IPS-15b (cell line): ENCODE measurements around the gene PDCD1.
A peak's percentile ranks its signal among the peaks of the same experiment; 100 is the strongest.
"Not testable (repeated sequence)": the region's sequence is repeated elsewhere in the genome, so short reads cannot be mapped to it uniquely, and the experiment has no call there.

ENCODE experiments used
- H3K27me3 ChIP-seq: one replicate; pipeline ENCODE4 v1.6.1; 2013; ENCODE audit warnings: low read length; ENCODE audit not compliant: control insufficient read depth, insufficient read depth
- H3K36me3 ChIP-seq: one replicate; pipeline ENCODE4 v1.6.1; 2013; ENCODE audit warnings: low read length; ENCODE audit not compliant: control insufficient read depth, insufficient read depth
- H3K4me1 ChIP-seq: one replicate; pipeline ENCODE4 v1.6.1; 2013; ENCODE audit warnings: mild to moderate bottlenecking, low read length; ENCODE audit not compliant: control insufficient read depth, insufficient read depth
- H3K4me3 ChIP-seq: one replicate; pipeline ENCODE4 v1.5.1; 2013; ENCODE audit warnings: low read depth, low read length
- H3K9ac ChIP-seq: one replicate; pipeline ENCODE4 v1.6.1; 2013; ENCODE audit warnings: low read depth, mild to moderate bottlenecking, low read length
- H3K9me3 ChIP-seq: one replicate; pipeline ENCODE4 v1.6.1; 2013; ENCODE audit warnings: mild to moderate bottlenecking, low read length; ENCODE audit not compliant: control insufficient read depth, insufficient read depth

The PDCD1 gene

DNA sequence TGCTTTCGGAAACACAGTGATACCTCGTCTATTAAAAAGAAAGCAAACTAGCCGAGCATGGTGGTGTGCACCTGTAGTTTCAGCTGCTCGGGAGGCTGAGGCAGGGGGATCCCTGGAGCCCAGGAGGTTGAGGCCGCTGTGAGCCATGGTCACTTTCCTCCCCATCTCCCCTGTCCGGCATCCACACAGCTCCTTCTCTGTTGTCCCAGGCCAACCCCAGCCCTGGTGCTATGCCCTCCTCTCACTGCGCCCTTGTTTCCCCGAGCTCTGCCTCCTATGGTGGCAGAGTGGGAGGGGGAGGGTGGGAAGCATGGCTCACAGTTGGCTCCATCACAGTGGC is 26.2 kb upstream of the PDCD1 start:
- no peak overlapping the region for H3K9ac ChIP-seq
- peaks cover 9% of the 10 kb centered on the region for H3K4me1 ChIP-seq
- H3K4me3 ChIP-seq, result no peak overlapping the region

DNA sequence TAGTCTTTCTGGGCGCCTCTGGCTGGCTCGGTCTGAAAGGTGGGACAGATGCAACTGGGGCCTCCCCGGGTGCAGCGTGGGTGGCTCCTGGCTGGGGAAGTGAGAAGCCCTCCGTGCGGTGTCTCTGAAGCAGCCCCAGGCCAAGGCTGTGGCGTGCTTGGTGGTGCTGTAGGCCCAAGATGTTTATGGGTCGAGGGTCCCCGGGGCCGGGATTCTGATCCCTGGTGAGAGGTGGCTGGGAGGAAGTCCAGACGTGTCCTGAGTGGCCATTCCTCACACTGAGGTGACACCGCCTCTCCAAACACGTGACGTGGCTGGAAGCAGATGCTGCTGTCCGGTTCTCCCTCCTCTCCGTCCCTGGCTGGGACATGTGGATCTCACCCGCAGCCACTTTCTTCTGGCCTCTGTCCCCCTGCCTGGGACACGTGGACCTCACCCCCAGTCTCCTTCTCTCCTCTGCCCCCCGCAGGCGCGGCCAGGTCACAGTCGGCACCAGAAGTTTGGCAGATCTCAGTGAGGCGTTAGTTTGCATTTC is 23.5 kb upstream of the PDCD1 start:
- peak overlapping the region; percentile 47 for H3K9ac ChIP-seq
- H3K4me1 ChIP-seq, result peaks cover 9% of the 10 kb centered on the region

More for the DNA sequence above, 26.2 kb upstream of the PDCD1 start:
- Histone ChIP-seq H3K9me3 (no peaks in the 10 kb centered on the region), H3K27me3 (peaks cover under 1% of the 10 kb centered on the region), H3K36me3 (no peaks in the 10 kb centered on the region)

DNA sequence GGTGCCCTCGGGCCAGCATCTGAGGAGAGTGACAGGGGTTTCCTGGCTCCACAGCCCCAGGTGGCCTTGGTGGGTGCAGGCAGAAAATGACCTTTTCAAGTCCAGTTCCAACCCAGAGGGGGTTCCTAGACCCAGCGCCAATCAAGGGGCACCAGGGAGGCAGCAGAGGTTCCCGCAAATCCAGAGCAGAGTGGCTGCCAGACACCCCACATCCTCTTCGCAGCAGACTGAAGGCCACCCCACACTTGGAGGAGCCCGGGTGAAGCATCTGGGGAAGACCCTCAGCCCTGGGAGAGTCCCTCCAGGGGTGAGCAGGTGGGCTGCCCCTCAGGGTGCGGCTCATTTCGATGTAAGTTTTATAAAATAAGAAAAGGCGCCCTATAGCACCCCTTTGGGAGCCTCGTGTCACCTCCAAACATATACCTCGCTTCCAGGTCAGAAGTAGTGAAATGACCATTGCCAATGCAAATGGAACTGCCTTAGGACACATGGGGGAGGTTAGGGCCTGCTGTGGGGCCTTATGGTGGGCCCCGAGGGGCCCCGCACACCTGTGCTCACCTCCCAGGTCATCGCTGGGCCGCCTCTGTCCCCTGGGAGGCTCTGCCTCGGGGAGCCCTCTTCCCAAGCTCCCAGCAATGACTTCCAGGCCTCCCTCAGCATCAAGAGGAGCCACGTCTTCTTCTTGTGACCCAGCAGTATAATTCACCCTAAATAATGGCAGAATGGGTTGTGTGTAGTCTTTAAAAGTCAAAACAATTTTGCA is 21.8 kb upstream of the PDCD1 start:
- Histone ChIP-seq H3K27me3 (peaks cover 3% of the 10 kb centered on the region), H3K4me1 (peaks cover 9% of the 10 kb centered on the region), H3K36me3 (no peaks in the 10 kb centered on the region), H3K9me3 (no peaks in the 10 kb centered on the region), H3K9ac (no peak overlapping the region), H3K4me3 (peak overlapping the region; percentile 77)

More for the DNA sequence above, 23.5 kb upstream of the PDCD1 start:
- no peaks in the 10 kb centered on the region for H3K9me3 ChIP-seq
- peak overlapping the region; percentile 49 for H3K4me3 ChIP-seq
- H3K36me3 ChIP-seq, result no peaks in the 10 kb centered on the region
- H3K27me3 ChIP-seq, result peaks cover 3% of the 10 kb centered on the region

DNA sequence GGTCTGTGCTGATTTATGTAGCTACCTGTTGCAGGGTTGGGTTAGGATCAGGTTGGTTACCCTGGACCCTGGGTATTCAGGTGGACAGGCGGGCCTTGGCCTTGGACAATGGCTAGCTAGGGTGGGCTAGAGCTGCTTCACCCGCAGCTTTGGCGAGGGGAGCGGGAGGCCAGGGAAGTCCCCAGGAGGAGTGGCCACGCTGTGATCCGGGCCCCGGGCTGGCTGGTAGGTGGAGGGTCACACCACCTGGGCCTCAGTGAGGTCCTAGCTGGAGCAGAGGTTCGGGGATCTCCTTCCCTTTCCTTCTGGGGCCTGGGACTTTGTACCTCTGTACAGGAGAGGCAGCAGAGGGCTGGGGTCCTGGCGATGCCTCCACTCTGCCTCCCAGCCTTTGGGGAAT is 20.6 kb upstream of the PDCD1 start:
- Histone ChIP-seq H3K36me3 (no peaks in the 10 kb centered on the region), H3K4me3 (no peak overlapping the region), H3K4me1 (peaks cover 9% of the 10 kb centered on the region), H3K27me3 (peaks cover 3% of the 10 kb centered on the region), H3K9ac (no peak overlapping the region), H3K9me3 (no peaks in the 10 kb centered on the region)

DNA sequence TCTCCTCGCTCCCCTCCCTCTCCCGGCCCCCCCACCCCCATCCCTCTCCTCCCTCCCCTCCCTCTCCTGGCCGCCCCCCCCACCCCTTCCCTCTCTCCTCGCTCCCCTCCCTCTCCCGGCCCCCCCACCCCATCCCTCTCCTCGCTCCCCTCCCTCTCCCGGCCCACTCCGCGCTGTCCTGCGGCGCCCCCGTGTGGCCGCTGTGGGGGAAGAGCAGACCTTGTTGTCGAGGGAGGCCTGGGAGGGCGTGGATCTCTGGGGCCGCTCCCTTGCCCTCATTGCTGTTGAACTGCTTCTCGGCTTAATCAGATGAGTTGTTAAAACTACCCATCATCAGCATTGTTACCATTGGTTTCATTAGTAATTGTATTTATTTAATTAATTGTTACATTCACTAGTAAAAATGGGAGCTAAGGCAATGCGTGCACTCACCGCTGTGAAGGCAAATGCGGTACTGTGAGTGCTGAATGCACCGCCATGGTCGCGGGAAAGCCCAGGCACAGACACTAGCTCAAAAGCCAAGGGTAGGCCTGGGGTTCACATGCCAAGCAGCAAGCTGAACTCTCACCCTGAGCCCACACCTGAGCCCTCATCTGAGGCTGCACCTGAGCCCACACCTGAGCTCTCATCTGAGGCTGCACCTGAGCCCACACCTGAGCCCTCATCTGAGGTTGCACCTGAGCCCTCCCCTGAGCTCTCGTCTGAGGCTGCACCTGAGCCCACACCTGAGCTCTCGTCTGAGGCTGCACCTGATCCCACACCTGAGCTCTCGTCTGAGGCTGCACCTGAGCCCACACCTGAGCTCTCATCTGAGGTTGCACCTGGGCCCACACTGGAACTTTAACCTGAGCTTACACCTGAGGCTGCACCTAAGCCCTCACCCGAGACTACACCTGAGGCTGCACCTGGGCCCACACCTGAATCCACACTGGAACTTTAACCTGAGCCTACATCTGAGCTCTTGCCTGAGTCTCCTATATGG is 19.6 kb upstream of the PDCD1 start:
- H3K9me3 ChIP-seq, result no peaks in the 10 kb centered on the region
- H3K4me1 ChIP-seq, result peaks cover 9% of the 10 kb centered on the region
- no peak overlapping the region for H3K4me3 ChIP-seq
- H3K9ac ChIP-seq, result no peak overlapping the region
- H3K36me3 ChIP-seq, result no peaks in the 10 kb centered on the region
- H3K27me3 ChIP-seq, result peaks cover 3% of the 10 kb centered on the region

DNA sequence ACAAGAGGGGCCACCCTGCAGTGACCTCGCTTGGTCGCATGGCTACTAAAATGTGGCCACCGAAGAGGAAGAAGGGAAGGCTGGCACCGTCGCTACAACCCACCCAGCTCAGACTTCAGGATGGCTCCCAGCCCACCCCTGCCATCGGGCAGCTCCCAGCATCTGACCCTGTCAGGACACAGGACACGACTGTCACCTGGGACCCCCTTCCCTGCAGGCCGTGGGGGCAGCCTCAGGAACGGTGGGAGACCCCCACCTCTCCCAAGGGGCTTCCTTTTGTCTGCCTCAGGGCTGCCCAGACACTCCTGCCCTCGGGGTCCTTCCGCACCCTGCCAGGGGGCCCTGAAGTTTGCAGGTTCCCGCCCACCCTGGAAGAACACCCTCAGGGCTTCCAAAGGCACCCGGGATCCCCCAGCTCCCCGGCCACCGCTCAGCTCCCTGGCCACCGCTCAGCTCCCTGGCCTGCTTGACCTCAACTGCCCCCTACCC is 18.5 kb upstream of the PDCD1 start:
- Histone ChIP-seq H3K27me3 (peaks cover 3% of the 10 kb centered on the region), H3K4me1 (peaks cover 4% of the 10 kb centered on the region), H3K9ac (no peak overlapping the region), H3K36me3 (no peaks in the 10 kb centered on the region), H3K9me3 (no peaks in the 10 kb centered on the region), H3K4me3 (no peak overlapping the region)

DNA sequence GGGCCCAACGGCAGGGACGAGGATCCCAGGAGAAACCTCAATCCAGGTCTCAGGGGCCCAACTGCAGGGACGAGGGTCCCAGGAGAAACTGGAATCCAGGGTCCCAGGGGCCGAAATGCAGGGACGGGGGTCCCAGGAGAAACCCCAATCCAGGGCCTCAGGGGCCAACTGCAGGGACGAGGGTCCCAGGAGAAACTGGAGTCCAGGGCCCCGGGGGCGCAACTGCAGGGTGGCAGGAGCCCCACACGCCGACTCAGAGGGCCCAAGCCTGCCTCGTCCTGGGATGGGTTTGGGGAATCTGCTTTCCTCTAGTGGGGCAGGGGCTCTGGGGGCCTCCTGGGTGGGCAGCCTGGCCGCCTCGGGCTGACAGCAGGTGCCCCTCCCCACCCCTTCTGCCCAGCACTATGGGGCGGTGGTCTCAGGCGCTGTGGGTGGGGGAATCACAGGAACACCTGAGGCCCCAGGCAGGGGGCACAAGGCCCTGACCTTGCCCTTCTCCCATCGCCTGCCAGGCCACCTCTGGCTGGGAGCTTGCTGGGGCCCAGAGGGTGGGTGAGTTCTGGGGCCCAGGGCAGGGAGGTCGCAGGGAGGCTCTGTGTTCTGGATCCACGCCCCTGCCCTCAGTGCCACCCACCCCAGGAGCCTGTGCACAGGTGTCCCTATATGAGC is 18.0 kb upstream of the PDCD1 start:
- Histone ChIP-seq H3K27me3 (peaks cover 3% of the 10 kb centered on the region), H3K9ac (no peak overlapping the region), H3K4me1 (no peaks in the 10 kb centered on the region), H3K4me3 (no peak overlapping the region), H3K9me3 (no peaks in the 10 kb centered on the region), H3K36me3 (no peaks in the 10 kb centered on the region)

DNA sequence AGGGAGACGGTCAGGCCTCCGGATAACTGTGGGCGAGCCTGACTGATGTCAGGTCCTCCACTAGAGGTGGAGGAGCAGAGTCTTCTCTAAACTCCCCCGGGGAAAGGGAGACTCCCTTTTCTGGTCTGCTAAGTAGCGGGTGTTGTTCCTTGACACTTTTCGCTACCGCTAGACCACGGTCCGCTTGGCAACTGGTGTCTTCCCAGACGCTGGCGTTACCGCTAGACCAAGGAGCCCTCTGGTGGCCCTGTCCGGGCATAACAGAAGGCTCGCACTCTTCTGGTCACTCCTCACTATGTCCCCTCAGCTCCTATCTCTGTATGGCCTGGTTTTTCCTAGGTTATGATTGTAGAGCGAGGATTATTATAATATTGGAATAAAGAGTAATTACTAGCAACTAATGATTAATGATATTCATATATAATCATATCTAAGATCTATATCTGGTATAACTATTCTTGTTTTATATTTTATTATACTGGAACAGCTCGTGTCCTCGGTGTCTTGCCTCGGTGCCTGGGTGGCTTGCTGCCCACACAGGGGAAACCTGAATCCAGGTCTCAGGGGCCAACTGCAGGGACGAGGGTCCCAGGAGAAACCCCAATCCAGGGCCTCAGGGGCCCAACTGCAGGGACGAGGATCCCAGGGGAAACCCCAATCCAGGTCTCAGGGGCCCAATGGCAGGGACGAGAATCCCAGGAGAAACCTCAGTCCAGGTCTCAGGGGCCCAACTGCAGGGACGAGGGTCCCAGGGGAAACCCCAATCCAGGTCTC is 17.2 kb upstream of the PDCD1 start:
- H3K9ac ChIP-seq, H3K27me3 ChIP-seq, H3K36me3 ChIP-seq, H3K4me3 ChIP-seq, H3K9me3 ChIP-seq, H3K4me1 ChIP-seq: not testable (repeated sequence)

DNA sequence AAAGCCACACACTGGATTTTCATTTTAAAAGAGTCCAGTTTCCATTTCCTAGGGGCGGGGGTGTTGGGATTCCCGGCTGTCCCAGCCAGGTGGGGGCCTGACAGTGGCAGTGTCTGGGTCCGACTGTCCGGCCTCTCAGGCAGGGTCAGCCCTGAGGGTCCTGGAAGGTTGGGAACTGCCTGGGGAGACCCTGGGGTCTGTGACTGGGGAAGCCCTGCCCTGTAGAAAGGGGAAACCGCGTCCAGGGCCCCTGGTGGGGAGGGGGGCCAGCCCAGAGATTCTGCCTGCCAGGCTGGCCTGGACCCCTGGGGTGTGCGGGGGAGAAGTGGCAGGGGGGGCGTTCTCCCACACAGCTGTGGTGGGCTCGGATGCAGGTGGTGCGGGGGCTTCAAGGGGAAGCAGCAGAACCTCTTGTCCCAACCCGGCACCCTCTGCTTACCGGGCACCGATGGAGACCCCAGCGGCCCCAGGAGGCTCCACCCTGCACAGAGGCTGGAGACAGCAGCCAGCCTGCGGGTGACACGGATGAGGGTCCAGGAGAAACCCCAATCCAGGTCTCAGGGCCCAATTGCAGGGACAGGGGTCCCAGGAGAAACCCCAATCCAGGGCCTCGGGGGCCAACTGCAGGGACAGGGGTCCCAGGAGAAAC is 15.7 kb upstream of the PDCD1 start:
- Histone ChIP-seq H3K4me1 (no peaks in the 10 kb centered on the region), H3K4me3 (no peak overlapping the region), H3K9ac (no peak overlapping the region), H3K9me3 (no peaks in the 10 kb centered on the region), H3K27me3 (no peaks in the 10 kb centered on the region), H3K36me3 (no peaks in the 10 kb centered on the region)

DNA sequence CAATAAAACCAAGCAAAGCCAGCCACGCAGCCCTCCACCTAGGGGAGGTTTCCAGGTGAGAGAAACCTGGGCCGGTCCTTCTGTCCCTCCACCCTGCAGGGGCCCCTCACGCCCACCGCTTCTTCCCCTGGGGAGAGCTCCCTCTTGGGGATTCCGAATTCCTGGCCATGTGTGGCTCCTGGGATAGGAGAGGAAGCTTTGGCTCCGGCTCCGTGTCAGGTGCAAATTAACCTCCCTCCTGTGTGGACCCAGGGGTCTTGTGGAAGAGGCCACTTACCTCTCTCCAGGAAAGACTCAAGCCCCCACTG is 15.1 kb upstream of the PDCD1 start:
- Histone ChIP-seq H3K27me3 (no peaks in the 10 kb centered on the region), H3K9me3 (no peaks in the 10 kb centered on the region), H3K9ac (no peak overlapping the region), H3K4me1 (no peaks in the 10 kb centered on the region), H3K36me3 (no peaks in the 10 kb centered on the region), H3K4me3 (no peak overlapping the region)
